ENCODE results near the gene HORMAD1. TPM values are rescaled to one million over a fixed set of nuclear protein-coding genes. Genes with fewer than 3 reads are reported as not detected.

Gene HORMAD1
- total and polyA plus RNA-seq, 2 of the 8 experiments (the other 6 are each of a cell fraction or from before 2014, with no cell fraction given): not detected

DNA sequence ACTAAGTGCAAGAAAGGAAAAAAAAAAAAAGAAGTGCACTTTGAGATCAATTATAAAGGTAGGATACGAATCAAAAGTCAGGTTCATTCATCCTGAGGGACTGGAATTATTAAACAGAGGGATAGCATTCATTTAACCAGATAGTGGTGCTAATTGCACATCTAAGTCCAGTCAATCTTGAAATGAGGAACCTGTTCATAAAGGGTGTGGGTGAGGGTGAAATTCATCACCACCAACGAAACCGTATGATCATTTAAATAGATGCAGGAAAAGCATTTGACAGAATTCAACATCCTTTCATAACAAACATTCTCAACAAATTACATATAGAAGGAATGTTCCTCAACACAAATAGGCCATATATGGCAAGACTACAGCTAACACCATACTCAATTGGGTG is 39.3 kb upstream of the HORMAD1 start (continued):
- TF ChIP-seq, protein P1, sequence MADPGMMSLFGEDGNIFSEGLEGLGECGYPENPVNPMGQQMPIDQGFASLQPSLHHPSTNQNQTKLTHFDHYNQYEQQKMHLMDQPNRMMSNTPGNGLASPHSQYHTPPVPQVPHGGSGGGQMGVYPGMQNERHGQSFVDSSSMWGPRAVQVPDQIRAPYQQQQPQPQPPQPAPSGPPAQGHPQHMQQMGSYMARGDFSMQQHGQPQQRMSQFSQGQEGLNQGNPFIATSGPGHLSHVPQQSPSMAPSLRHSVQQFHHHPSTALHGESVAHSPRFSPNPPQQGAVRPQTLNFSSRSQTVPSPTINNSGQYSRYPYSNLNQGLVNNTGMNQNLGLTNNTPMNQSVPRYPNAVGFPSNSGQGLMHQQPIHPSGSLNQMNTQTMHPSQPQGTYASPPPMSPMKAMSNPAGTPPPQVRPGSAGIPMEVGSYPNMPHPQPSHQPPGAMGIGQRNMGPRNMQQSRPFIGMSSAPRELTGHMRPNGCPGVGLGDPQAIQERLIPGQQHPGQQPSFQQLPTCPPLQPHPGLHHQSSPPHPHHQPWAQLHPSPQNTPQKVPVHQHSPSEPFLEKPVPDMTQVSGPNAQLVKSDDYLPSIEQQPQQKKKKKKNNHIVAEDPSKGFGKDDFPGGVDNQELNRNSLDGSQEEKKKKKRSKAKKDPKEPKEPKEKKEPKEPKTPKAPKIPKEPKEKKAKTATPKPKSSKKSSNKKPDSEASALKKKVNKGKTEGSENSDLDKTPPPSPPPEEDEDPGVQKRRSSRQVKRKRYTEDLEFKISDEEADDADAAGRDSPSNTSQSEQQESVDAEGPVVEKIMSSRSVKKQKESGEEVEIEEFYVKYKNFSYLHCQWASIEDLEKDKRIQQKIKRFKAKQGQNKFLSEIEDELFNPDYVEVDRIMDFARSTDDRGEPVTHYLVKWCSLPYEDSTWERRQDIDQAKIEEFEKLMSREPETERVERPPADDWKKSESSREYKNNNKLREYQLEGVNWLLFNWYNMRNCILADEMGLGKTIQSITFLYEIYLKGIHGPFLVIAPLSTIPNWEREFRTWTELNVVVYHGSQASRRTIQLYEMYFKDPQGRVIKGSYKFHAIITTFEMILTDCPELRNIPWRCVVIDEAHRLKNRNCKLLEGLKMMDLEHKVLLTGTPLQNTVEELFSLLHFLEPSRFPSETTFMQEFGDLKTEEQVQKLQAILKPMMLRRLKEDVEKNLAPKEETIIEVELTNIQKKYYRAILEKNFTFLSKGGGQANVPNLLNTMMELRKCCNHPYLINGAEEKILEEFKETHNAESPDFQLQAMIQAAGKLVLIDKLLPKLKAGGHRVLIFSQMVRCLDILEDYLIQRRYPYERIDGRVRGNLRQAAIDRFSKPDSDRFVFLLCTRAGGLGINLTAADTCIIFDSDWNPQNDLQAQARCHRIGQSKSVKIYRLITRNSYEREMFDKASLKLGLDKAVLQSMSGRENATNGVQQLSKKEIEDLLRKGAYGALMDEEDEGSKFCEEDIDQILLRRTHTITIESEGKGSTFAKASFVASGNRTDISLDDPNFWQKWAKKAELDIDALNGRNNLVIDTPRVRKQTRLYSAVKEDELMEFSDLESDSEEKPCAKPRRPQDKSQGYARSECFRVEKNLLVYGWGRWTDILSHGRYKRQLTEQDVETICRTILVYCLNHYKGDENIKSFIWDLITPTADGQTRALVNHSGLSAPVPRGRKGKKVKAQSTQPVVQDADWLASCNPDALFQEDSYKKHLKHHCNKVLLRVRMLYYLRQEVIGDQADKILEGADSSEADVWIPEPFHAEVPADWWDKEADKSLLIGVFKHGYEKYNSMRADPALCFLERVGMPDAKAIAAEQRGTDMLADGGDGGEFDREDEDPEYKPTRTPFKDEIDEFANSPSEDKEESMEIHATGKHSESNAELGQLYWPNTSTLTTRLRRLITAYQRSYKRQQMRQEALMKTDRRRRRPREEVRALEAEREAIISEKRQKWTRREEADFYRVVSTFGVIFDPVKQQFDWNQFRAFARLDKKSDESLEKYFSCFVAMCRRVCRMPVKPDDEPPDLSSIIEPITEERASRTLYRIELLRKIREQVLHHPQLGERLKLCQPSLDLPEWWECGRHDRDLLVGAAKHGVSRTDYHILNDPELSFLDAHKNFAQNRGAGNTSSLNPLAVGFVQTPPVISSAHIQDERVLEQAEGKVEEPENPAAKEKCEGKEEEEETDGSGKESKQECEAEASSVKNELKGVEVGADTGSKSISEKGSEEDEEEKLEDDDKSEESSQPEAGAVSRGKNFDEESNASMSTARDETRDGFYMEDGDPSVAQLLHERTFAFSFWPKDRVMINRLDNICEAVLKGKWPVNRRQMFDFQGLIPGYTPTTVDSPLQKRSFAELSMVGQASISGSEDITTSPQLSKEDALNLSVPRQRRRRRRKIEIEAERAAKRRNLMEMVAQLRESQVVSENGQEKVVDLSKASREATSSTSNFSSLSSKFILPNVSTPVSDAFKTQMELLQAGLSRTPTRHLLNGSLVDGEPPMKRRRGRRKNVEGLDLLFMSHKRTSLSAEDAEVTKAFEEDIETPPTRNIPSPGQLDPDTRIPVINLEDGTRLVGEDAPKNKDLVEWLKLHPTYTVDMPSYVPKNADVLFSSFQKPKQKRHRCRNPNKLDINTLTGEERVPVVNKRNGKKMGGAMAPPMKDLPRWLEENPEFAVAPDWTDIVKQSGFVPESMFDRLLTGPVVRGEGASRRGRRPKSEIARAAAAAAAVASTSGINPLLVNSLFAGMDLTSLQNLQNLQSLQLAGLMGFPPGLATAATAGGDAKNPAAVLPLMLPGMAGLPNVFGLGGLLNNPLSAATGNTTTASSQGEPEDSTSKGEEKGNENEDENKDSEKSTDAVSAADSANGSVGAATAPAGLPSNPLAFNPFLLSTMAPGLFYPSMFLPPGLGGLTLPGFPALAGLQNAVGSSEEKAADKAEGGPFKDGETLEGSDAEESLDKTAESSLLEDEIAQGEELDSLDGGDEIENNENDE (IDR thresholded peaks at IDR 0.05; ENCODE audit: insufficient replicate concordance, low read length): no peak
- TF ChIP-seq SRF (IDR thresholded peaks at IDR 0.05; ENCODE audit: low read depth, low read length) (no peak), KDM1A (IDR thresholded peaks at IDR 0.05; ENCODE audit: borderline replicate concordance, low read length) (no peak), MAFK (IDR thresholded peaks at IDR 0.05; ENCODE audit: low read depth, low read length) (no peak), POU5F1 (IDR thresholded peaks at IDR 0.05; ENCODE audit: low read depth, low read length) (no peak), ZNF274 (IDR thresholded peaks at IDR 0.05; ENCODE audit: borderline replicate concordance, extremely low read depth, low read length) (no peak)

All from H1 (cell line).